ACC112 (cell line): ENCODE results near the gene PIAS2.
"Not testable (repeated sequence)": the region's sequence is repeated elsewhere in the genome, so short reads cannot be mapped to it uniquely, and the experiment has no call there.

Experiments
- H2AFZ ChIP-seq: fragments of 200-600 bp; sonication (generic); one replicate; pipeline ENCODE4 v1.6.0; 2017; ENCODE audit warnings: antibody characterized with exemption, low read length; ENCODE audit not compliant: unreplicated experiment
- H3K27ac ChIP-seq: fragments of 200-600 bp; sonication (generic); 2 replicates; pipeline ENCODE4 v1.5.1; 2014; ENCODE audit warnings: low read depth, mild to moderate bottlenecking, antibody characterized with exemption, low read length, moderate library complexity
- H3K27me3 ChIP-seq: fragments of 200-600 bp; sonication (generic); 2 replicates; pipeline ENCODE4 v1.6.1; 2014; ENCODE audit warnings: mild to moderate bottlenecking, antibody characterized with exemption, low read length, moderate library complexity, mixed read lengths; ENCODE audit not compliant: insufficient read depth
- H3K36me3 ChIP-seq: fragments of 200-600 bp; sonication (generic); 2 replicates; pipeline ENCODE4 v1.6.1; 2016; ENCODE audit warnings: mild to moderate bottlenecking, antibody characterized with exemption, low read length, moderate library complexity, mixed read lengths; ENCODE audit not compliant: insufficient read depth
- H3K4me1 ChIP-seq: fragments of 200-600 bp; sonication (generic); one replicate; pipeline ENCODE4 v1.6.1; 2016; ENCODE audit warnings: low read length, mixed read lengths; ENCODE audit not compliant: insufficient read depth, unreplicated experiment, control insufficient read depth
- H3K4me3 ChIP-seq: fragments of 200-600 bp; sonication (generic); 2 replicates; pipeline ENCODE4 v1.5.1; 2014; ENCODE audit warnings: mild to moderate bottlenecking, low read depth, low read length
- H3K79me2 ChIP-seq: fragments of 200-600 bp; sonication (generic); one replicate; pipeline ENCODE4 v1.6.0; 2016; ENCODE audit warnings: low read length; ENCODE audit not compliant: control insufficient read depth, unreplicated experiment, insufficient read depth

PIAS2 gene

GRCh38 chr18:46832422-46832821, 84.9 kb downstream of the PIAS2 start:
- H3K36me3 ChIP-seq: peaks cover 29% of the 10 kb centered on the region
- H3K4me1 ChIP-seq, H3K27me3 ChIP-seq, H3K79me2 ChIP-seq, H3K4me3 ChIP-seq, H3K27ac ChIP-seq, H2AFZ ChIP-seq: not testable (repeated sequence)

DNA sequence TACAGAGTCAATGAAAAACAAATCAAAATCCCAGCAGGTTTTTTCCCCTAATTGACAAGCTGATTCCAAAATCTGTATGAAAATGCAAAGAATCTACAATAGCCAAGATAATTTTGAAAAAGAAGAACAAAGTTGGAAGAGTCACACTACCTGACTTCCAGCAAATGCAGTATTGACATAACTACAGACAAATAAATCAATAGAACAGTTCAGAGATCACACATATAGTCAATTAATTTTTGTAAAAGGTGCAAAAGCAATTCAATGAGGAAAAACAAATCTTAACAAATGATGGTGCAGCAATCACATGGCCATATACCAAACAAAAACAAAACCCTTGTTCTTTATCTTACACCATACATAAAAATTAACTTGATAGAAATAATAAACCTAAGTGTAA, 85.9 kb downstream of the PIAS2 start:
- no peak overlapping the region for H3K27ac ChIP-seq
- no peak overlapping the region for H2AFZ ChIP-seq
- H3K4me3 ChIP-seq: no peak overlapping the region
- H3K36me3 ChIP-seq: peaks cover 29% of the 10 kb centered on the region
- no peaks in the 10 kb centered on the region for H3K27me3 ChIP-seq
- H3K4me1 ChIP-seq: no peaks in the 10 kb centered on the region
- no peaks in the 10 kb centered on the region for H3K79me2 ChIP-seq

DNA sequence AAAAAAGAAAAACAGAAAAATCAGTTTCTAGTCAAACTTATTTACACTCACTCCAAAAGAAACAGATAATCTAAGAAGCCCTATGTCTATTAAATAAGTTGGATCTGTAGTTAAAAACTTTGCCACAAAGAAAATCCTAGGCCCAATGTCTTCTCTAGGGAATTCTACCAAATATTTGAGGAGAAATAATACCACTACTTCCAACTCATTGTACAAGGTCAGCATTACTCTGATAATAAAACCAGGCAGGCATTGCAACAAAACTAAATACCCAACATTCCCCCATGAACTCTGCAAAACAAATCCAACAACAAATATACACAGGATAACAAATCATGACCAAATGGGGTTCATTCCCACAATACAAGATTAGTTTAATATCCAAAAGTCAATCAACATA, 86.7 kb downstream of the PIAS2 start:
- Histone ChIP-seq H3K79me2 (no peaks in the 10 kb centered on the region), H2AFZ (no peak overlapping the region), H3K4me1 (no peaks in the 10 kb centered on the region), H3K4me3 (no peak overlapping the region), H3K36me3 (peaks cover 24% of the 10 kb centered on the region), H3K27me3 (no peaks in the 10 kb centered on the region), H3K27ac (no peak overlapping the region)

GRCh38 chr18:46829947-46830346, 87.4 kb downstream of the PIAS2 start:
- no peaks in the 10 kb centered on the region for H3K79me2 ChIP-seq
- no peaks in the 10 kb centered on the region for H3K4me1 ChIP-seq

DNA sequence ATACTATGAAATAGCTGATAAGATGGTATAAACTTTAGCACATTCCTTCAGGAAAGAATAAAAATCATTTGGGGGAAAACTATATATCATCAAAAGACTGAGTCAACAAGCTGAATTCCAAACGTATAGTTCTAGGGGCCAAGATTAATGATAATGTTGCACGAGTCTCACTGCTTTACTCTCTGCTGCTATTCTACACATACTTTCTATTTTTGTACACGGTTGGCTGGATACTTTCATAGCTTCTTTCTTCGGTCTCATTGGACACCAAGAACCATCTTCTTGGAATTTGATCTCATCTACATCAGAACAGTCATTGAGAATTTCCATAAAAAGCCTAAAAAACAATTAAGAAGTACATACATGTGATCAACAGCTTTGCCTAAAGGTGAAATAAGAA, 87.8 kb downstream of the PIAS2 start:
- Histone ChIP-seq H3K36me3 (peaks cover 19% of the 10 kb centered on the region), H3K27me3 (no peaks in the 10 kb centered on the region), H2AFZ (no peak overlapping the region), H3K79me2 (no peaks in the 10 kb centered on the region), H3K27ac (no peak overlapping the region), H3K4me3 (no peak overlapping the region), H3K4me1 (no peaks in the 10 kb centered on the region)

More at GRCh38 chr18:46829947-46830346, 87.4 kb downstream of the PIAS2 start:
- Histone ChIP-seq H3K36me3 (peaks cover 20% of the 10 kb centered on the region), H3K27ac (no peak overlapping the region), H2AFZ (no peak overlapping the region), H3K4me3 (no peak overlapping the region), H3K27me3 (no peaks in the 10 kb centered on the region)

DNA sequence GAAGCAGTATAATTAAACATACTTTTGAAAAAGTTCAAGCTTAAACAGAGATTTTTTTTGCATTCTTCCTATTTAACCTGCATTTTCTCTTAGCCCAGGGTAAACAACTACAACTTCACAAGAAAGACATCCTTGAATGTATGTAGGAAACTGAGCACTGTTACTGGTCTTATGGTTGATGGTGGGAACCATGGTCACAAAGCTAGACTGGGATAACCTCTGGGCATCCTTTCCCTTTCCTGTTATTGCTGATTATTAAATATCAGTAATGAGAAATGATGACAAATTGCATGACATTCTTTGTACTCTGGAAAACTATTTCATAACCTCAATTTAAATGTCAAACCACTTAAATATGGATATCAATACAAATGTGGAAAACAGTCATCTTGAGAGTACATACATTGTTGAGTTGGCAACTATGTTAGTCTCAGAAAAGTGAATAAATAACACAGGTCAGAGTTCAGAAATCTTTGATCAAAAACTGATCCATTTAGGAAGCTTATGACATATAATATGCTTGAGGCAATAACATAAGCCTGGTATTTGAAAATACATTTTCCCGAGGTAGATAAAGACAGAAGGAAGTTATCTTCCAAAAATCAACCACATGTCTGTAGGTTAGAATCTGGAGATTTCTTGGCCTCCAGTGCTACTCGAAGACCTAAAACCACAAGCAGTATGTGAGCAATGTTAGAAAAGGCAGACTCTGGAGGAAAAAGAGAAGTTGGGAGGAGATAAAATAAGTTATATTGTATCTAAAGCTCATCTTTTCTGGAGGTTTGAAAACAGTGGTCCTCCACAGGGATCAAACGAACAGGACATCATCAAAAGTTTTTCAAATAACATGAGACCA, 95.2 kb downstream of the PIAS2 start:
- no peaks in the 10 kb centered on the region for H3K79me2 ChIP-seq
- no peaks in the 10 kb centered on the region for H3K27me3 ChIP-seq
- H3K4me1 ChIP-seq: no peaks in the 10 kb centered on the region
- no peak overlapping the region for H3K4me3 ChIP-seq
- H3K27ac ChIP-seq: no peak overlapping the region
- H2AFZ ChIP-seq: no peak overlapping the region
- H3K36me3 ChIP-seq: no peaks in the 10 kb centered on the region; the same call in none of the 2 replicates

DNA sequence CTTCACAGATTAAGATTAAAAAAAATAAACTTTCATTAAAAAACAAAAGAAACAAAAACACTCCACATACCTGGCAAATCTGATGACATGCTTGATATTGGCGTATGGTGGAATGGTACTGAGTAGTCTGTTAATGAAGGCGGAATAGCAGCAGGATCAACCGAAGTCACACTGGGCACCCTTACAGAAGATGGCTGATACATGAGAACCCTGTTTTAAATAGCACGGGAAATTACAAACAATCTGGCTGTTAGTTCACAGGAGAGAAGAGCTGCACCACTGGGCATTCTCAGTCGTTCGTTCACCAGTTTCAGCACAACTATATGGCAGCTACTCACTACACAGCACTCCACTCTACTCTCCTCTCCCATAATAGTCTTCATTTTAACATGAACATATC, 96.4 kb downstream of the PIAS2 start:
- no peaks in the 10 kb centered on the region; the same call in 1 of the 2 replicates for H3K36me3 ChIP-seq
- no peak overlapping the region for H3K4me3 ChIP-seq
- no peaks in the 10 kb centered on the region for H3K79me2 ChIP-seq
- no peaks in the 10 kb centered on the region for H3K4me1 ChIP-seq
- H3K27ac ChIP-seq: no peak overlapping the region
- no peaks in the 10 kb centered on the region for H3K27me3 ChIP-seq
- H2AFZ ChIP-seq: no peak overlapping the region

DNA sequence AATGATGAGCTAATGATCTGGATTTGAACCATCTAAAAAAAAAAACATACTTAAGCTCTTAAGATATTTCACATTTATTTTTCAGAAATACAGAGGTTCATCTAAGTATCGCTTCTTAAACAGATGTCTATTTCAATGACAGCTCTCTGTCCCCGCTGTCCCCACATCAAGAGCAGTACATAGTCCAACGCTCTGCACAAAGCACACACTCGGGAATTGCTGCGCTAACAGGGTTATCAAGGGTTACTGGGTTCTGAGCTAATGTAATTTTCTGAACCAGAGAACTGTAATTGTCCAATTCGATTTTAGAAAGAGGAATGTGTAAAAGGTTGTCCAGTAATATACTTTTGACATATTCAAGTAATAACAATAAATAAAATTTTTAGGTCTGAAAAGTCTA, 101.6 kb downstream of the PIAS2 start:
- no peaks in the 10 kb centered on the region for H3K27me3 ChIP-seq
- H3K79me2 ChIP-seq: no peaks in the 10 kb centered on the region
- peaks cover 3% of the 10 kb centered on the region; the same call in 1 of the 2 replicates for H3K36me3 ChIP-seq
- no peak overlapping the region for H2AFZ ChIP-seq
- H3K4me3 ChIP-seq: no peak overlapping the region
- no peaks in the 10 kb centered on the region for H3K4me1 ChIP-seq
- no peak overlapping the region for H3K27ac ChIP-seq

DNA sequence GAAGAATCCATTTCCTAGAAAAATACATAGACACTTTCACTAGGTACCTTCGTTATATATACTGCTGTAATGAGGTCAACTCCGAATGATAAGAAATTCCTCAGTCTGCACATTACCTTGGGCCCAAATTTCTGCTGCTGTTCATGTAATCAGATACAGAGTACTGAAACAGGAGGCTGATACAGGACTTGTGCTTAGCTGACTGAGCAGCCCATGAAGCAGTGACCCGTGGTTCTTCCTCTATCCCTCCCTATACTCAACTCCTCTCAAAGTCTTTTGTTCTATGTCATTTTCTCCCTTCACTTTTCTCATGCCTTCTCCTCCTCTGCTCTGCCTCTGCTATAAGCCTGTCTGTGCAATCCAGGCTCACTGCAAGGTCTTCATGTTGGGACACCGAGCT, 102.9 kb downstream of the PIAS2 start:
- H3K79me2 ChIP-seq: no peaks in the 10 kb centered on the region
- peaks cover 3% of the 10 kb centered on the region; the same call in 1 of the 2 replicates for H3K36me3 ChIP-seq
- H3K27ac ChIP-seq: no peak overlapping the region
- H3K4me3 ChIP-seq: no peak overlapping the region
- no peak overlapping the region for H2AFZ ChIP-seq
- H3K27me3 ChIP-seq: no peaks in the 10 kb centered on the region
- H3K4me1 ChIP-seq: no peaks in the 10 kb centered on the region

- Histone ChIP-seq H3K36me3 (peaks cover 3% of the 10 kb centered on the region; the same call in 1 of the 2 replicates), H3K4me3 (no peak overlapping the region), H2AFZ (no peak overlapping the region), H3K79me2 (no peaks in the 10 kb centered on the region), H3K27me3 (no peaks in the 10 kb centered on the region), H3K4me1 (no peaks in the 10 kb centered on the region), H3K27ac (no peak overlapping the region)
Observed at GRCh38 chr18:46812311-46812710, 105.0 kb downstream of the PIAS2 start.

DNA sequence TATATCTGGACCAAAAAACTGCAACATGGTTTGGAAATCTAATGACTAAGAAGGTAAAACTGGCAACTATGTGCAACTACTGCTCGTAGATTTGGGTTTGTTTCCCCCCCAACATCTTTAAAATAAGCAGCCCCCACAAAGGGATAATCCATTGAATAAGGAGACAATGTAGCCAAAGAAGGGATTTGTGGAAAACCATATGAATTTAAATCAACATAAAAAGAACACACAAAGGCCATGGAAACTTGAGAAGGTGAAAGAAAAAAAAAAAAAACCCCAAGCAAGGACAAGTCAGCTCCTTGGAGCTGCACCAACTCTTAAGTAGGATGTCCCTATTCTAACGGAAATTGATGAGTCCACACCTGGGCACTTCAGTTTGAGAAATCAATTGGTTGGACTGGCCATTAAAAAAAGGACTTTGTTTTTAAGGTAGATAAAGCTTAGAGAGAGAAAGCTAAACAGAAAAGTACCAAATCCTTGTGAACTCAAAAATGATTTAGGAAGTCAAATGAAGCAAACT, 106.8 kb downstream of the PIAS2 start:
- Histone ChIP-seq H2AFZ (no peak overlapping the region), H3K36me3 (peaks cover 3% of the 10 kb centered on the region; the same call in 1 of the 2 replicates), H3K4me1 (no peaks in the 10 kb centered on the region), H3K27me3 (no peaks in the 10 kb centered on the region), H3K4me3 (no peak overlapping the region), H3K79me2 (no peaks in the 10 kb centered on the region), H3K27ac (no peak overlapping the region)
